Endothelial cell of umbilical vein (primary cell): ENCODE measurements around the gene PET100. TPM values are rescaled to one million over a fixed set of nuclear protein-coding genes. Genes with fewer than 3 reads are reported as not detected.

Source experiments
- BruUV-seq: library from RNA; stranded (reverse); fragments of 400-500 nt; replicated peaks from 2 replicates; lab custom pipeline; 2021; lab: Mats Ljungman, UMichigan
- CTCF ChIA-PET: fragments of 300-600, 350-600 bp; sonication (Branson Sonifier 250); formaldehyde crosslinking; loops from one replicate; lab custom pipeline; 2021; ENCODE audit warnings: antibody characterized with exemption, inconsistent platforms; lab: Charles Lee
- POLR2A ChIA-PET: fragments of 300-600, 350-600 bp; sonication (Branson Sonifier 250); formaldehyde crosslinking; loops from one replicate; lab custom pipeline; 2021; ENCODE audit warnings: antibody characterized with exemption, inconsistent platforms; lab: Charles Lee
- DNase-seq: peaks from one replicate; pipeline ENCODE4 v3.0.0-alpha.2; 2011; ENCODE audit warnings: low read depth, low spot score
- FAIRE-seq: peaks from 2 replicates; lab custom pipeline; 2011; peaks lifted over from hg19 to GRCh38; lab: Jason Lieb, UNC
- H2AFZ ChIP-seq: 2 replicates; pipeline ENCODE4 v1.6.0; 2012; ENCODE audit warnings: low read depth, low read length, control low read depth, inconsistent platforms
- H3K27ac ChIP-seq: 2 replicates; pipeline ENCODE4 v1.5.1; 2011; ENCODE audit warnings: low read depth, mild to moderate bottlenecking, control low read depth, low read length, moderate library complexity; ENCODE audit not compliant: insufficient read depth
- H3K27me3 ChIP-seq, 2 experiments: 2 replicates each; pipeline versions ENCODE4 v1.6.0 to v1.6.1; 2011; ENCODE audit warnings: low read length in 2 of 2, mixed read lengths in 1 of 2; ENCODE audit not compliant: control insufficient read depth in 2 of 2, insufficient read depth in 2 of 2
- H3K36me3 ChIP-seq, 2 experiments: 2 replicates in 1 of 2; 3 replicates in 1 of 2; pipeline ENCODE4 v1.5.1; 2011; ENCODE audit warnings: low read length in 2 of 2, mild to moderate bottlenecking in 1 of 2, moderate library complexity in 1 of 2; ENCODE audit not compliant: control insufficient read depth in 2 of 2, insufficient read depth in 2 of 2; ENCODE audit errors: extremely low read depth in 1 of 2
- H3K4me1 ChIP-seq: 3 replicates; pipeline ENCODE4 v1.5.1; 2011; ENCODE audit warnings: mild to moderate bottlenecking, low read length; ENCODE audit not compliant: control insufficient read depth, insufficient read depth; ENCODE audit errors: extremely low read depth
- H3K4me2 ChIP-seq: 2 replicates; pipeline ENCODE4 v1.6.1; 2011; ENCODE audit warnings: low read length, control low read depth, mixed read lengths; ENCODE audit not compliant: insufficient read depth
- H3K4me3 ChIP-seq, 3 experiments: fragments of 200-600 bp in 1 of 3; sonication (generic), shearing (Covaris generic) in 1 of 3; replicated peaks in 1 of 3; 2 replicates each; pipeline ENCODE4 v1.5.1; 2011 to 2016; ENCODE audit warnings: control low read depth in 3 of 3, low read length in 3 of 3, mild to moderate bottlenecking in 2 of 3, inconsistent platforms in 1 of 3, low read depth in 1 of 3, moderate library complexity in 1 of 3; ENCODE audit not compliant: insufficient read depth in 1 of 3
- H3K79me2 ChIP-seq: 2 replicates; pipeline ENCODE4 v1.6.0; 2012; ENCODE audit warnings: low read length, inconsistent platforms; ENCODE audit not compliant: control insufficient read depth, insufficient read depth
- H3K9ac ChIP-seq: replicated peaks from 2 replicates; pipeline ENCODE3; 2011; ENCODE audit warnings: low read length, control low read depth; ENCODE audit not compliant: insufficient read depth; ENCODE audit errors: extremely low read depth
- H3K9me1 ChIP-seq: replicated peaks from 3 replicates; pipeline ENCODE4 v1.6.0; 2011; ENCODE audit warnings: mild to moderate bottlenecking, low read length; ENCODE audit not compliant: control insufficient read depth, insufficient read depth; ENCODE audit errors: extremely low read depth
- H3K9me3 ChIP-seq: replicated peaks from 2 replicates; pipeline ENCODE4 v1.5.1; 2012; ENCODE audit warnings: low read length, inconsistent platforms; ENCODE audit not compliant: control insufficient read depth, insufficient read depth
- H4K20me1 ChIP-seq: replicated peaks from 2 replicates; pipeline ENCODE3; 2011; ENCODE audit warnings: mild to moderate bottlenecking, low read length; ENCODE audit not compliant: control insufficient read depth, insufficient read depth; ENCODE audit errors: extremely low read depth
- EZH2 ChIP-seq: IDR thresholded peaks from 2 replicates; pipeline ENCODE4 v1.6.1; 2012; ENCODE audit warnings: borderline replicate concordance, low read depth, mild to moderate bottlenecking, moderate library complexity, low read length, inconsistent platforms; ENCODE audit not compliant: severe bottlenecking
- FOS ChIP-seq: IDR thresholded peaks from 2 replicates; pipeline ENCODE4 v1.6.1; 2011; ENCODE audit warnings: mild to moderate bottlenecking, low read length, moderate library complexity, borderline replicate concordance; ENCODE audit not compliant: insufficient read depth
- GATA2 ChIP-seq: IDR thresholded peaks from 2 replicates; pipeline ENCODE4 v1.7.0; 2011; ENCODE audit warnings: low read depth, mild to moderate bottlenecking, moderate library complexity, mixed read lengths, low read length; ENCODE audit not compliant: insufficient read length, insufficient read depth
- JUN ChIP-seq: IDR thresholded peaks from 2 replicates; pipeline ENCODE4 v1.6.1; 2011; ENCODE audit warnings: borderline replicate concordance, low read depth; ENCODE audit not compliant: insufficient read length, insufficient read depth
- MYC ChIP-seq: IDR thresholded peaks from one replicate; pipeline ENCODE4 v1.6.1; 2011; ENCODE audit warnings: mild to moderate bottlenecking, low read depth, low read length
- POLR2A ChIP-seq: IDR thresholded peaks from 2 replicates; pipeline ENCODE4 v1.6.1; 2012; ENCODE audit warnings: low read depth, mild to moderate bottlenecking, control low read depth, low read length
- POLR2AphosphoS5 ChIP-seq: IDR thresholded peaks from 2 replicates; pipeline ENCODE4 v1.6.1; 2012; ENCODE audit warnings: low read depth, mild to moderate bottlenecking, control low read depth, low read length, moderate library complexity; ENCODE audit not compliant: insufficient read depth
- dilution Hi-C: fragments of 300-500 bp; cut with MboI; formaldehyde crosslinking; loops from one replicate; pipeline ENCODE4 v1.15.0; 2019; ENCODE audit warnings: low sequenced_read_pairs; ENCODE audit not compliant: extremely low pct_ligation_motif_present
- intact Hi-C: fragments of 100-400 bp; cut with micrococcal nuclease; formaldehyde crosslinking; loops from one replicate; pipeline ENCODE4 v1.10.0; 2022
- polyA plus RNA-seq, 4 experiments: library from polyadenylated mRNA; depleted of rRNA in 3 of 4; stranded (reverse) in 3 of 4; unstranded in 1 of 4; fragments of >200 nt; gene quantifications; 2 replicates each; pipeline versions ENCODE4 v1.2.1 to v1.2.3, GENCODE V29; 2011 to 2012; ENCODE audit warnings: missing spikeins in 1 of 4
- total RNA-seq: library from RNA; stranded (reverse); gene quantifications from 2 replicates; pipeline ENCODE4 v1.2.3, GENCODE V29; 2021
- TF ChIP-seq, protein P1 (sequence below): IDR thresholded peaks from 2 replicates; pipeline ENCODE4 v1.6.1; 2011; ENCODE audit not compliant: insufficient read depth, insufficient read length
- TF ChIP-seq, protein P2 (sequence below), 2 donors: IDR thresholded peaks; 1 replicate in 1 of 2; 2 replicates in 1 of 2; pipeline ENCODE4 v1.5.1; 2011; ENCODE audit warnings: low read length in 2 of 2, mild to moderate bottlenecking in 2 of 2, moderate library complexity in 2 of 2, control low read depth in 1 of 2, inconsistent platforms in 1 of 2, low read depth in 1 of 2; ENCODE audit not compliant: insufficient read depth in 1 of 2; ENCODE audit errors: extremely low read depth in 1 of 2

Gene PET100
- total and polyA plus RNA-seq, 2 donors (not counting 3 experiments of a cell fraction or from before 2014, with no cell fraction given) = 55.0 to 172 TPM

DNA sequence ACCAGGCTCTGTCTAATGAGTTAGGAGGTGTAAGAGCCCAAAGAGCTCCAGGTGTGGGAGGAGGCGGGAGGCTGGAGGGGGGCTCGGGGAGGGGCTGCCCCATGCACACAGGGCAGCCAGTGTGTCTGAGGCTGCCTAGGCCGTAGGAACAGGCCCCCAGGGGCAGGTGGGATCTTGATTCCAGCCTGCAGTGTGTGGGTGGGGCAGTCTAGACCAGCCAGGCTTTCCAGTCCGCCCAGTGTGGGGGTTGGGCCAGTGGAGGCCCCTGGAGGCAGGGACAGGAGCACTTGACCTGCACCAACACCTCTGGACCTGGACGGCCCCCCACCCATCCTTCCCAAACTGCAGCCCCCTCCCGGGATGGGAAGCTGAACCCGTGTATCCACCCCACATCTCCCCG is 39.3 kb upstream of the PET100 start:
- Histone ChIP-seq H3K36me3 (no peaks in the 10 kb centered on the region), H3K79me2 (no peaks in the 10 kb centered on the region), H3K27ac (no peak overlapping the region), H2AFZ (no peak overlapping the region), H3K4me2 (no peak overlapping the region), H4K20me1 (no peaks in the 10 kb centered on the region), H3K4me3 (no peak overlapping the region), H3K27me3 (peaks cover 5% of the 10 kb centered on the region in 2 experiments), H3K9me1 (no peaks in the 10 kb centered on the region), H3K9ac (no peak overlapping the region), H3K4me1 (no peaks in the 10 kb centered on the region), H3K9me3 (no peaks in the 10 kb centered on the region)
- dilution Hi-C loops = no loop called here
- no TSS peak for BruUV-seq
- ChIA-PET CTCF (interaction anchor here (1.5 kb wide), 1 partner anchor 22 kb away, joined by 7 read pairs; no protein-coding TSS in a partner anchor), POLR2A (interaction anchor here (0.6 kb wide), 1 partner anchor 42 kb away, joined by 3 read pairs; no protein-coding TSS in a partner anchor)
- FAIRE-seq (no peak), DNase-seq (no peak)
- TF ChIP-seq, protein P1, sequence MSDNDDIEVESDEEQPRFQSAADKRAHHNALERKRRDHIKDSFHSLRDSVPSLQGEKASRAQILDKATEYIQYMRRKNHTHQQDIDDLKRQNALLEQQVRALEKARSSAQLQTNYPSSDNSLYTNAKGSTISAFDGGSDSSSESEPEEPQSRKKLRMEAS = no peak
- no peak for TF ChIP-seq GATA2
- TF ChIP-seq, protein P2, sequence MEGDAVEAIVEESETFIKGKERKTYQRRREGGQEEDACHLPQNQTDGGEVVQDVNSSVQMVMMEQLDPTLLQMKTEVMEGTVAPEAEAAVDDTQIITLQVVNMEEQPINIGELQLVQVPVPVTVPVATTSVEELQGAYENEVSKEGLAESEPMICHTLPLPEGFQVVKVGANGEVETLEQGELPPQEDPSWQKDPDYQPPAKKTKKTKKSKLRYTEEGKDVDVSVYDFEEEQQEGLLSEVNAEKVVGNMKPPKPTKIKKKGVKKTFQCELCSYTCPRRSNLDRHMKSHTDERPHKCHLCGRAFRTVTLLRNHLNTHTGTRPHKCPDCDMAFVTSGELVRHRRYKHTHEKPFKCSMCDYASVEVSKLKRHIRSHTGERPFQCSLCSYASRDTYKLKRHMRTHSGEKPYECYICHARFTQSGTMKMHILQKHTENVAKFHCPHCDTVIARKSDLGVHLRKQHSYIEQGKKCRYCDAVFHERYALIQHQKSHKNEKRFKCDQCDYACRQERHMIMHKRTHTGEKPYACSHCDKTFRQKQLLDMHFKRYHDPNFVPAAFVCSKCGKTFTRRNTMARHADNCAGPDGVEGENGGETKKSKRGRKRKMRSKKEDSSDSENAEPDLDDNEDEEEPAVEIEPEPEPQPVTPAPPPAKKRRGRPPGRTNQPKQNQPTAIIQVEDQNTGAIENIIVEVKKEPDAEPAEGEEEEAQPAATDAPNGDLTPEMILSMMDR (IDR thresholded peaks at IDR 0.05; ENCODE audit: extremely low read depth in 1 of 2, insufficient read depth in 1 of 2, low read depth in 1 of 2, low read length in 2 of 2) = no peak
- TF ChIP-seq FOS = no peak
- no peak for TF ChIP-seq EZH2
- TF ChIP-seq MYC = no peak
- no peak for TF ChIP-seq POLR2A
- no peak for TF ChIP-seq JUN
- TF ChIP-seq POLR2AphosphoS5 = no peak
- intact Hi-C loops = no loop called here
